Measurements from ENCODE around the gene KASH5. TPM values are rescaled to one million over a fixed set of nuclear protein-coding genes. Genes with fewer than 3 reads are reported as not detected.
A peak's percentile ranks its signal among the peaks of the same experiment; 100 is the strongest.

KASH5 gene
- total RNA-seq, 1 experiment from 2014 or later: not detected

- H3K9ac ChIP-seq (ENCODE audit: low read length): no peak overlapping the region
- H3K9me3 ChIP-seq (ENCODE audit: low read length): no peaks in the 10 kb centered on the region
- POLR2A ChIA-PET (ENCODE audit: unreplicated experiment): interaction anchor here (0.6 to 1.0 kb wide), 2 partner anchors 8 to 28 kb away, joined by 3 to 11 read pairs; no protein-coding TSS in a partner anchor
- peak overlapping the region; percentile 57 for H3K4me3 ChIP-seq (ENCODE audit: low read length)
- no peaks in the 10 kb centered on the region for H3K79me2 ChIP-seq (ENCODE audit: low read length)
- DNase-seq (peak; percentile 93), ATAC-seq (peak; percentile 89)
- CTCF ChIA-PET: interaction anchor here (0.6 kb wide), 1 partner anchor 242 kb away, joined by 4 read pairs; no protein-coding TSS in a partner anchor
- BruUV-seq (replicated peaks): no TSS peak
- H4K20me1 ChIP-seq (ENCODE audit: low read length): no peaks in the 10 kb centered on the region
- H3K27ac ChIP-seq (ENCODE audit: low read length): no peak overlapping the region
- H3K36me3 ChIP-seq (ENCODE audit: low read depth, low read length): peaks cover 20% of the 10 kb centered on the region; the same call in 1 of the 2 replicates
- intact Hi-C loops (cut with micrococcal nuclease): loop anchor here (1.0 kb wide), 2 partner anchors 24 to 104 kb away; partner anchors contain the start of gene DKKL1
- H3K9me2 ChIP-seq (replicated peaks; ENCODE audit: low read length): no peaks in the 10 kb centered on the region
- H3K4me1 ChIP-seq (ENCODE audit: insufficient read depth, low read length): peaks cover 14% of the 10 kb centered on the region
- TF ChIP-seq EZH2phosphoT487 (IDR thresholded peaks at IDR 0.05; ENCODE audit: borderline replicate concordance, low read length) (no peak), EZH2 (IDR thresholded peaks at IDR 0.05; ENCODE audit: low read length, unreplicated experiment) (no peak), CTCF (conservative IDR thresholded peaks at IDR 0.05; ENCODE audit: low read depth, low read length) (no peak)
- H3K4me2 ChIP-seq (ENCODE audit: low read length): peak overlapping the region; percentile 83
- no peaks in the 10 kb centered on the region for H3K27me3 ChIP-seq (ENCODE audit: low read length)
- H2AFZ ChIP-seq (ENCODE audit: low read length): peak overlapping the region; percentile 86
- no peaks in the 10 kb centered on the region for H3F3A ChIP-seq (ENCODE audit: low read length, unreplicated experiment)
Observed at GRCh38 chr19:49339301-49340068, 48.6 kb upstream of the KASH5 start.

- Histone ChIP-seq H3K27me3 (ENCODE audit: low read length) (no peaks in the 10 kb centered on the region), H2AFZ (ENCODE audit: low read length) (peak overlapping the region; percentile 86), H3K4me3 (ENCODE audit: low read length) (peak overlapping the region; percentile 30; the same call in 1 of the 2 replicates), H4K20me1 (ENCODE audit: low read length) (no peaks in the 10 kb centered on the region), H3K9me3 (ENCODE audit: low read length) (no peaks in the 10 kb centered on the region), H3K9me2 (replicated peaks; ENCODE audit: low read length) (no peaks in the 10 kb centered on the region), H3F3A (ENCODE audit: low read length, unreplicated experiment) (no peaks in the 10 kb centered on the region), H3K79me2 (ENCODE audit: low read length) (no peaks in the 10 kb centered on the region), H3K4me1 (ENCODE audit: insufficient read depth, low read length) (peaks cover 14% of the 10 kb centered on the region), H3K27ac (ENCODE audit: low read length) (no peak overlapping the region), H3K9ac (ENCODE audit: low read length) (no peak overlapping the region), H3K36me3 (ENCODE audit: low read depth, low read length) (peaks cover 26% of the 10 kb centered on the region; the same call in 1 of the 2 replicates), H3K4me2 (ENCODE audit: low read length) (peak overlapping the region; percentile 83; the same call in 1 of the 2 replicates)
- no TSS peak for BruUV-seq (replicated peaks)
- ATAC-seq (no peak), DNase-seq (no peak)
- intact Hi-C loops (cut with micrococcal nuclease): no loop called here
- ChIA-PET POLR2A (ENCODE audit: unreplicated experiment) (no interaction called here), CTCF (no interaction called here)
- TF ChIP-seq EZH2phosphoT487 (IDR thresholded peaks at IDR 0.05; ENCODE audit: borderline replicate concordance, low read length): no peak
- no peak for TF ChIP-seq CTCF (conservative IDR thresholded peaks at IDR 0.05; ENCODE audit: low read depth, low read length)
- no peak for TF ChIP-seq EZH2 (IDR thresholded peaks at IDR 0.05; ENCODE audit: low read length, unreplicated experiment)
Observed at GRCh38 chr19:49340069-49340864, 47.8 kb upstream of the KASH5 start.

Measured in PC-3 (cell line).